WTC11 (cell line): ENCODE measurements around the gene HACE1. TPM values are rescaled to one million over a fixed set of nuclear protein-coding genes. Genes with fewer than 3 reads are reported as not detected.
"Not testable (repeated sequence)": the region's sequence is repeated elsewhere in the genome, so short reads cannot be mapped to it uniquely, and the experiment has no call there.

Source experiments
- ATAC-seq: fragments of 200-7000 bp; cut with Tn5 transposase; 2 replicates; pipeline ENCODE4 v1.10.0; 2021; ENCODE audit warnings: mild to moderate bottlenecking, moderate library complexity
- CTCF ChIA-PET: fragments of 300-600 bp; sonication (Branson Sonifier 250); formaldehyde crosslinking; loops from one replicate; lab custom pipeline; 2021; ENCODE audit warnings: antibody characterized with exemption; lab: Charles Lee
- POLR2A ChIA-PET: fragments of 350-600 bp; sonication (Branson Sonifier 250); formaldehyde crosslinking; loops from one replicate; lab custom pipeline; 2021; ENCODE audit warnings: antibody characterized with exemption; lab: Charles Lee
- DNase-seq: peaks from one replicate; pipeline ENCODE4 v3.0.0; 2021; ENCODE audit warnings: low spot score
- H3K27ac Mint-ChIP-seq: 2 replicates; pipeline ENCODE4 v1.8.0; 2021; ENCODE audit warnings: mixed read lengths
- H3K27me3 Mint-ChIP-seq: 2 replicates; pipeline ENCODE4 v1.8.0; 2021; ENCODE audit warnings: low read depth, mild to moderate bottlenecking, moderate library complexity, mixed read lengths
- H3K36me3 Mint-ChIP-seq: 2 replicates; pipeline ENCODE4 v1.8.0; 2021; ENCODE audit warnings: mixed read lengths
- H3K4me1 Mint-ChIP-seq: 2 replicates; pipeline ENCODE4 v1.8.0; 2022; ENCODE audit warnings: mixed read lengths
- H3K4me3 Mint-ChIP-seq: 2 replicates; pipeline ENCODE4 v1.8.0; 2021; ENCODE audit warnings: mild to moderate bottlenecking, moderate library complexity, mixed read lengths
- H3K9me3 Mint-ChIP-seq: 2 replicates; pipeline ENCODE4 v1.8.0; 2021; ENCODE audit warnings: mixed read lengths
- AR ChIP-seq: fragments of 250-450 bp; sonication (Bioruptor Pico); IDR thresholded peaks from 2 replicates; pipeline ENCODE4 v1.9.0; 2021; ENCODE audit warnings: mild to moderate bottlenecking
- ATF2 ChIP-seq: sonication (generic); formaldehyde crosslinking; IDR thresholded peaks from 2 replicates; pipeline ENCODE4 v1.8.1; 2022; ENCODE audit warnings: low read depth, missing genetic modification reagents, borderline replicate concordance
- CTCF ChIP-seq: fragments of 200-600 bp; IDR thresholded peaks from 2 replicates; pipeline ENCODE4 v1.8.0; 2022; ENCODE audit warnings: antibody characterized with exemption
- GTF2I ChIP-seq: fragments of 250-450 bp; sonication (Bioruptor Pico); conservative IDR thresholded peaks from 2 replicates; pipeline ENCODE4 v1.4.0; 2021; ENCODE audit warnings: mild to moderate bottlenecking
- NFATC4 ChIP-seq: fragments of 250-450 bp; sonication (Bioruptor Pico); IDR thresholded peaks from 2 replicates; pipeline ENCODE4 v1.9.0; 2021; ENCODE audit warnings: mild to moderate bottlenecking
- ZBTB21 ChIP-seq: sonication (generic); formaldehyde crosslinking; IDR thresholded peaks from 2 replicates; pipeline ENCODE4 v1.8.1; 2023; ENCODE audit warnings: mild to moderate bottlenecking, missing genetic modification reagents, borderline replicate concordance
- ZNF138 ChIP-seq: sonication (generic); formaldehyde crosslinking; conservative IDR thresholded peaks from 2 replicates; pipeline ENCODE4 v1.8.1; 2022; ENCODE audit warnings: mild to moderate bottlenecking, moderate library complexity, missing genetic modification reagents
- ZNF232 ChIP-seq: sonication (generic); formaldehyde crosslinking; IDR thresholded peaks from 2 replicates; pipeline ENCODE4 v1.8.0; 2022; ENCODE audit warnings: mild to moderate bottlenecking, missing genetic modification reagents
- ZNF263 ChIP-seq: sonication (generic); formaldehyde crosslinking; IDR thresholded peaks from 2 replicates; pipeline ENCODE4 v1.8.1; 2022; ENCODE audit warnings: low read depth, mild to moderate bottlenecking, moderate library complexity, missing genetic modification reagents
- ZNF423 ChIP-seq: fragments of 250-450 bp; sonication (Bioruptor Pico); IDR thresholded peaks from 2 replicates; pipeline ENCODE4 v2.1.2; 2022; ENCODE audit warnings: mild to moderate bottlenecking, moderate library complexity
- total RNA-seq: library from RNA; stranded (reverse); gene quantifications from 3 replicates; pipeline ENCODE4 v1.2.3, GENCODE V29; 2021
- TF ChIP-seq, protein P1 (sequence below): fragments of 250-450 bp; sonication (Bioruptor Pico); conservative IDR thresholded peaks from 2 replicates; pipeline ENCODE4 v1.9.0; 2021; ENCODE audit warnings: mild to moderate bottlenecking
- TF ChIP-seq, protein P2 (sequence below): sonication (generic); formaldehyde crosslinking; IDR thresholded peaks from 2 replicates; pipeline ENCODE4 v1.8.1; 2022; ENCODE audit warnings: missing genetic modification reagents, borderline replicate concordance
- TF ChIP-seq, protein P3 (sequence below): fragments of 250-450 bp; sonication (Bioruptor Pico); IDR thresholded peaks from 2 replicates; pipeline ENCODE4 v2.1.2; 2022; ENCODE audit warnings: mild to moderate bottlenecking, moderate library complexity
- TF ChIP-seq, protein P4 (sequence below): sonication (generic); formaldehyde crosslinking; IDR thresholded peaks from 2 replicates; pipeline ENCODE4 v1.8.1; 2023; ENCODE audit warnings: mild to moderate bottlenecking, missing genetic modification reagents, moderate library complexity

Gene HACE1
- total RNA-seq, 1 experiment from 2014 or later = 18.1 TPM

DNA sequence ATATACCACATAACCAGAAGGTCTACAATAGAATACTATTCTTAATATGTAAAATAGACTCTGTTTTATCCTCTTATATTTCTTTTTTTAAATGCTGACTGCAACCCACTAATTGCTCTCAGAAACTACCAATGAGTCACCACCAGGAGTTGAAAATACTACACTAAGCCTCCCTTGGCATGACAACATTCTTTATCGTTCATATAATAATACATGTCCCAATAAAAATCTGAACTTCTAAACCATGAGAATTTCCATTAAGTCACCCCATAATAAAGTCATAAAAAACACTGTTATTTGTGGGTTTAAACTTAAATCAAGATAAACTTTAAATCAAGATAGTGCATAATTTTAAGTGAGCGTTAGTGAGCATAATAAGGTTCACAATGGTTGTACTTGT is 4.2 kb downstream of the HACE1 start:
- ATAC-seq = no peak
- Mint-ChIP-seq H3K4me3 (no peak overlapping the region), H3K9me3 (no peaks in the 10 kb centered on the region), H3K36me3 (peaks cover 14% of the 10 kb centered on the region), H3K27ac (no peak overlapping the region), H3K4me1 (peaks cover 17% of the 10 kb centered on the region), H3K27me3 (no peaks in the 10 kb centered on the region)
- ChIA-PET POLR2A (no interaction called here), CTCF (no interaction called here)
- TF ChIP-seq, protein P1, sequence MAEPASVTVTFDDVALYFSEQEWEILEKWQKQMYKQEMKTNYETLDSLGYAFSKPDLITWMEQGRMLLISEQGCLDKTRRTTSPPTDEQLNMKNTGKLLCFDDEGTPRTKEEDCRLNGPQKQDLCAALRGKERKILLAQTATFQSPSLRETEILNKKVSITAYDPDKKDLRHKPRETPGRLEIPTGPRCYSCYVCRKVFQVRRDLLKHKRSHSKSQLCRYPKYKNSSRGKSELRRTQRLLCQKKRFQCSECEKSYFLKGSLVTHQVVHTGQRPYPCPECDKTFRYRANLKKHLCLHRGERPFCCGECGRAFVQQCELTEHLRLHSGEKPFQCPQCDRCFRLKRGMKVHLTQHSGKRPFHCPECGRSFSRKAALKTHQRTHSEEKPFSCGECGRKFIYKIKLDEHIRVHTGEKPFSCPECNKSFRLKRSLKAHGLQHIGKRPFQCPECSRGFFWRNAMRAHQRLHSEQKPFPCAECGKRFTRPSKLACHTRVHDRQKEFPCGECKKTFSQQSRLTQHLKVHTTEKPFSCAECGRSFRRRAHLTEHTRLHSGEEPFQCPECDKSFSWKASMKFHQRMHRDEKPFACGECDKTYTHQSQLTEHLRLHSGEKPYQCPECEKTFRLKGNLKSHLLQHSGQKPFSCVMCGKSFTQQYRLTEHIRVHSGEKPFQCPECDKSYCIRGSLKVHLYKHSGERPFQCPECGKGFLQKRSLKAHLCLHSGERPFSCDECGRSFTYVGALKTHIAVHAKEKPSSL (CRISPR knock-in tag) = no peak
- TF ChIP-seq, protein P2, sequence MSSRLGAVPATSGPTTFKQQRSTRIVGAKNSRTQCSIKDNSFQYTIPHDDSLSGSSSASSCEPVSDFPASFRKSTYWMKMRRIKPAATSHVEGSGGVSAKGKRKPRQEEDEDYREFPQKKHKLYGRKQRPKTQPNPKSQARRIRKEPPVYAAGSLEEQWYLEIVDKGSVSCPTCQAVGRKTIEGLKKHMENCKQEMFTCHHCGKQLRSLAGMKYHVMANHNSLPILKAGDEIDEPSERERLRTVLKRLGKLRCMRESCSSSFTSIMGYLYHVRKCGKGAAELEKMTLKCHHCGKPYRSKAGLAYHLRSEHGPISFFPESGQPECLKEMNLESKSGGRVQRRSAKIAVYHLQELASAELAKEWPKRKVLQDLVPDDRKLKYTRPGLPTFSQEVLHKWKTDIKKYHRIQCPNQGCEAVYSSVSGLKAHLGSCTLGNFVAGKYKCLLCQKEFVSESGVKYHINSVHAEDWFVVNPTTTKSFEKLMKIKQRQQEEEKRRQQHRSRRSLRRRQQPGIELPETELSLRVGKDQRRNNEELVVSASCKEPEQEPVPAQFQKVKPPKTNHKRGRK (CRISPR knock-in tag) = no peak
- TF ChIP-seq ZNF423 (CRISPR knock-in tag) = no peak
- no peak for TF ChIP-seq CTCF
- no peak for TF ChIP-seq ZNF263 (CRISPR knock-in tag)
- TF ChIP-seq NFATC4 (CRISPR knock-in tag) = no peak
- TF ChIP-seq ZBTB21 (CRISPR knock-in tag) = no peak
- no peak for TF ChIP-seq ZNF138
- no peak for TF ChIP-seq ZNF232 (CRISPR knock-in tag)
- no peak for TF ChIP-seq AR (CRISPR knock-in tag)
- no peak for TF ChIP-seq ATF2 (CRISPR knock-in tag)
- TF ChIP-seq, protein P3, sequence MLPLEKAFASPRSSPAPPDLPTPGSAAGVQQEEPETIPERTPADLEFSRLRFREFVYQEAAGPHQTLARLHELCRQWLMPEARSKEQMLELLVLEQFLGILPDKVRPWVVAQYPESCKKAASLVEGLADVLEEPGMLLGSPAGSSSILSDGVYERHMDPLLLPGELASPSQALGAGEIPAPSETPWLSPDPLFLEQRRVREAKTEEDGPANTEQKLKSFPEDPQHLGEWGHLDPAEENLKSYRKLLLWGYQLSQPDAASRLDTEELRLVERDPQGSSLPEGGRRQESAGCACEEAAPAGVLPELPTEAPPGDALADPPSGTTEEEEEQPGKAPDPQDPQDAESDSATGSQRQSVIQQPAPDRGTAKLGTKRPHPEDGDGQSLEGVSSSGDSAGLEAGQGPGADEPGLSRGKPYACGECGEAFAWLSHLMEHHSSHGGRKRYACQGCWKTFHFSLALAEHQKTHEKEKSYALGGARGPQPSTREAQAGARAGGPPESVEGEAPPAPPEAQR = no peak
- TF ChIP-seq GTF2I (CRISPR knock-in tag) = no peak
- TF ChIP-seq, protein P4, sequence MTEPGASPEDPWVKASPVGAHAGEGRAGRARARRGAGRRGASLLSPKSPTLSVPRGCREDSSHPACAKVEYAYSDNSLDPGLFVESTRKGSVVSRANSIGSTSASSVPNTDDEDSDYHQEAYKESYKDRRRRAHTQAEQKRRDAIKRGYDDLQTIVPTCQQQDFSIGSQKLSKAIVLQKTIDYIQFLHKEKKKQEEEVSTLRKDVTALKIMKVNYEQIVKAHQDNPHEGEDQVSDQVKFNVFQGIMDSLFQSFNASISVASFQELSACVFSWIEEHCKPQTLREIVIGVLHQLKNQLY (CRISPR knock-in tag) = no peak
- DNase-seq = no peak

DNA sequence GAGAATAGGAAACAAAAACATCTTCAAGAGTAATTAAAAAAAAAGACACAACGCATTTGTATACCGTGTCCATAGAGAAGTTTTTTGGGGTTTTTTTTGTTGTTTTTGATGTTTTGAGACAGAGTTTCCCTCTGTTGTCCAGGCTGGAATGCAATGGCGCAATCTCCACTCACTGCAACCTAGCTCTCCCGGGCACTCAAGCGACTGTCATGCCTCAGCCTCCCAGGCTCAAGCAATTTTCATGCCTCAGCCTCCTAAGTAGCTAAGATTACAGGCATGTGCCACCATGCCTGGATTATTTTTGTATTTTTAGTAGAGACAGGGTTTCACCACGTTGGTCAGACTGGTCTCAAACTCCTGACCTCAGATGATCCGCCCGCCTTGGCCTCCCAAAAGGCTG is 12.0 kb downstream of the HACE1 start:
- H3K4me3 Mint-ChIP-seq, H3K4me1 Mint-ChIP-seq, H3K9me3 Mint-ChIP-seq, ATAC-seq, H3K27ac Mint-ChIP-seq, H3K27me3 Mint-ChIP-seq, DNase-seq: not testable (repeated sequence)
- peaks cover 38% of the 10 kb centered on the region for H3K36me3 Mint-ChIP-seq
- CTCF ChIA-PET = interaction anchor here (0.6 kb wide), 1 partner anchor 58 kb away, joined by 4 read pairs; no protein-coding TSS in a partner anchor
- POLR2A ChIA-PET = interaction anchor here (0.6 kb wide), 1 partner anchor 620 kb away, joined by 3 read pairs; no protein-coding TSS in a partner anchor
